ENCODE results near the gene AMN. TPM values are rescaled to one million over a fixed set of nuclear protein-coding genes. Genes with fewer than 3 reads are reported as not detected.
"Not testable (repeated sequence)": the region's sequence is repeated elsewhere in the genome, so short reads cannot be mapped to it uniquely, and the experiment has no call there.

Gene AMN
- total RNA-seq, 1 experiment from 2014 or later = 5.6 TPM

- Histone ChIP-seq H3K27ac (ENCODE audit: low read depth, low read length, poor library complexity, severe bottlenecking) (peak overlapping the region; percentile 53), H3K4me3 (ENCODE audit: low read depth, low read length, poor library complexity, severe bottlenecking) (no peak overlapping the region), H3K27me3 (replicated peaks; ENCODE audit: insufficient read depth, low read depth, low read length, poor library complexity) (no peaks in the 10 kb centered on the region), H3K9me3 (ENCODE audit: low read depth, low read length, poor library complexity, severe bottlenecking) (no peaks in the 10 kb centered on the region), H3K36me3 (ENCODE audit: insufficient read depth, low read length, poor library complexity, severe bottlenecking) (peaks cover 5% of the 10 kb centered on the region), H3K4me1 (ENCODE audit: insufficient read depth, low read length, poor library complexity, severe bottlenecking) (peaks cover 12% of the 10 kb centered on the region)
- intact Hi-C loops (cut with micrococcal nuclease; ENCODE audit: unreplicated experiment) = no loop called here
- CTCF ChIA-PET = no interaction called here
- BruUV-seq (replicated peaks) = no TSS peak
- POLR2A ChIA-PET (ENCODE audit: low non-redundant PET) = no interaction called here
- TF ChIP-seq EZH2 (IDR thresholded peaks at IDR 0.05; ENCODE audit: borderline replicate concordance, low read depth, low read length, poor library complexity, severe bottlenecking) = no peak
- TF ChIP-seq CTCF (conservative IDR thresholded peaks at IDR 0.05; ENCODE audit: low read depth, low read length) = no peak
- peak; percentile 83 for DNase-seq (ENCODE audit: low spot score)
These were observed 29.0 kb upstream of the AMN start for GRCh38 chr14:102893452-102893851.

- POLR2A ChIA-PET (ENCODE audit: low non-redundant PET) = interaction anchor here (0.6 kb wide), 1 partner anchor 50 kb away, joined by 4 read pairs; no protein-coding TSS in a partner anchor
- intact Hi-C loops (cut with micrococcal nuclease; ENCODE audit: unreplicated experiment); H3K27me3 ChIP-seq (replicated peaks; ENCODE audit: insufficient read depth, low read depth, low read length, poor library complexity); CTCF ChIA-PET; H3K27ac ChIP-seq (ENCODE audit: low read depth, low read length, poor library complexity, severe bottlenecking); BruUV-seq (replicated peaks); H3K9me3 ChIP-seq (ENCODE audit: low read depth, low read length, poor library complexity, severe bottlenecking); H3K36me3 ChIP-seq (ENCODE audit: insufficient read depth, low read length, poor library complexity, severe bottlenecking); DNase-seq (ENCODE audit: low spot score); H3K4me3 ChIP-seq (ENCODE audit: low read depth, low read length, poor library complexity, severe bottlenecking): not testable (repeated sequence)
- peaks cover 12% of the 10 kb centered on the region for H3K4me1 ChIP-seq (ENCODE audit: insufficient read depth, low read length, poor library complexity, severe bottlenecking)
These were observed 25.7 kb upstream of the AMN start for GRCh38 chr14:102896735-102897134.

- ChIA-PET POLR2A (ENCODE audit: low non-redundant PET) (interaction anchor here (0.6 kb wide), 1 partner anchor 50 kb away, joined by 4 read pairs; no protein-coding TSS in a partner anchor), CTCF (no interaction called here)
- Histone ChIP-seq H3K27me3 (replicated peaks; ENCODE audit: insufficient read depth, low read depth, low read length, poor library complexity) (no peaks in the 10 kb centered on the region), H3K9me3 (ENCODE audit: low read depth, low read length, poor library complexity, severe bottlenecking) (no peaks in the 10 kb centered on the region), H3K4me3 (ENCODE audit: low read depth, low read length, poor library complexity, severe bottlenecking) (no peak overlapping the region), H3K36me3 (ENCODE audit: insufficient read depth, low read length, poor library complexity, severe bottlenecking) (peaks cover 5% of the 10 kb centered on the region), H3K27ac (ENCODE audit: low read depth, low read length, poor library complexity, severe bottlenecking) (no peak overlapping the region), H3K4me1 (ENCODE audit: insufficient read depth, low read length, poor library complexity, severe bottlenecking) (peaks cover 11% of the 10 kb centered on the region)
- BruUV-seq (replicated peaks) = no TSS peak
- no peak for DNase-seq (ENCODE audit: low spot score)
- intact Hi-C loops (cut with micrococcal nuclease; ENCODE audit: unreplicated experiment) = no loop called here
- TF ChIP-seq EZH2 (IDR thresholded peaks at IDR 0.05; ENCODE audit: borderline replicate concordance, low read depth, low read length, poor library complexity, severe bottlenecking) = no peak
- no peak for TF ChIP-seq CTCF (conservative IDR thresholded peaks at IDR 0.05; ENCODE audit: low read depth, low read length)
These were observed 25.0 kb upstream of the AMN start for GRCh38 chr14:102897299-102898027.

- H3K4me3 ChIP-seq (ENCODE audit: low read depth, low read length, poor library complexity, severe bottlenecking) = no peak overlapping the region
- no peaks in the 10 kb centered on the region for H3K9me3 ChIP-seq (ENCODE audit: low read depth, low read length, poor library complexity, severe bottlenecking)
- intact Hi-C loops (cut with micrococcal nuclease; ENCODE audit: unreplicated experiment) = no loop called here
- CTCF ChIA-PET = no interaction called here
- BruUV-seq (replicated peaks) = no TSS peak
- POLR2A ChIA-PET (ENCODE audit: low non-redundant PET) = no interaction called here
- H3K27me3 ChIP-seq (replicated peaks; ENCODE audit: insufficient read depth, low read depth, low read length, poor library complexity) = no peaks in the 10 kb centered on the region
- TF ChIP-seq EZH2 (IDR thresholded peaks at IDR 0.05; ENCODE audit: borderline replicate concordance, low read depth, low read length, poor library complexity, severe bottlenecking) (no peak), CTCF (conservative IDR thresholded peaks at IDR 0.05; ENCODE audit: low read depth, low read length) (no peak)
- H3K36me3 ChIP-seq (ENCODE audit: insufficient read depth, low read length, poor library complexity, severe bottlenecking) = peaks cover 7% of the 10 kb centered on the region
- H3K4me1 ChIP-seq (ENCODE audit: insufficient read depth, low read length, poor library complexity, severe bottlenecking) = peaks cover 4% of the 10 kb centered on the region
- H3K27ac ChIP-seq (ENCODE audit: low read depth, low read length, poor library complexity, severe bottlenecking) = no peak overlapping the region
- no peak for DNase-seq (ENCODE audit: low spot score)
These were observed 24.2 kb upstream of the AMN start for GRCh38 chr14:102898298-102898697.

Data from A673 (cell line).